Measurements from ENCODE around the gene RNF26.

The RNF26 gene

DNA sequence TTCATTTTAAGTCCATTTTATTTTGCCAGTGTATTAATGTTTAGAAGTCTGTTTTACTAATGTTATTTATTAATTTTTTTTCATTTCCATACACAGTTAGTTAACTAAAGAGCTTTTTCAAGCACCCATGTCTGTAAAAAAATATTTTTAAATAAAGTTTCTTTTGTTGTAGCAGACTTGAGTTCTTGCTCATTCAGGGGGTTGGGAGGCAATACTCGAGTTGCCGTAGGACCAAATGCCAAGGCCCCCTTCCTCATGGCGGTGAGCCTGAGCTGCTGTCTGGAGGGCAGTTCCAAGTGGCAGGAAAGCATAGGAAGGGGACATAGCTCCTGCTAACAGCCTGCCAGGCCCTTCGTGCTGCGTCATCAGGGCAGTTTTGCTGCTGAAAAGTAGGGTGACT lies 26.4 kb upstream of the RNF26 start:
- TF ChIP-seq, protein P1, sequence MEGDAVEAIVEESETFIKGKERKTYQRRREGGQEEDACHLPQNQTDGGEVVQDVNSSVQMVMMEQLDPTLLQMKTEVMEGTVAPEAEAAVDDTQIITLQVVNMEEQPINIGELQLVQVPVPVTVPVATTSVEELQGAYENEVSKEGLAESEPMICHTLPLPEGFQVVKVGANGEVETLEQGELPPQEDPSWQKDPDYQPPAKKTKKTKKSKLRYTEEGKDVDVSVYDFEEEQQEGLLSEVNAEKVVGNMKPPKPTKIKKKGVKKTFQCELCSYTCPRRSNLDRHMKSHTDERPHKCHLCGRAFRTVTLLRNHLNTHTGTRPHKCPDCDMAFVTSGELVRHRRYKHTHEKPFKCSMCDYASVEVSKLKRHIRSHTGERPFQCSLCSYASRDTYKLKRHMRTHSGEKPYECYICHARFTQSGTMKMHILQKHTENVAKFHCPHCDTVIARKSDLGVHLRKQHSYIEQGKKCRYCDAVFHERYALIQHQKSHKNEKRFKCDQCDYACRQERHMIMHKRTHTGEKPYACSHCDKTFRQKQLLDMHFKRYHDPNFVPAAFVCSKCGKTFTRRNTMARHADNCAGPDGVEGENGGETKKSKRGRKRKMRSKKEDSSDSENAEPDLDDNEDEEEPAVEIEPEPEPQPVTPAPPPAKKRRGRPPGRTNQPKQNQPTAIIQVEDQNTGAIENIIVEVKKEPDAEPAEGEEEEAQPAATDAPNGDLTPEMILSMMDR (conservative IDR thresholded peaks at IDR 0.05) = no peak
- TF ChIP-seq ZFX (IDR thresholded peaks at IDR 0.05) = no peak
- no peak overlapping the region for H3K27ac ChIP-seq

GRCh38 chr11:119309411-119309810 lies 24.9 kb upstream of the RNF26 start:
- no peak overlapping the region for H3K27ac ChIP-seq
- no peak for TF ChIP-seq ZFX (IDR thresholded peaks at IDR 0.05)
- TF ChIP-seq, protein P1 (conservative IDR thresholded peaks at IDR 0.05) = no peak

- TF ChIP-seq, protein P1 (conservative IDR thresholded peaks at IDR 0.05) = no peak
- TF ChIP-seq ZFX (IDR thresholded peaks at IDR 0.05) = no peak
- H3K27ac ChIP-seq = no peak overlapping the region
These were observed 24.2 kb upstream of the RNF26 start for GRCh38 chr11:119309953-119310681.

DNA sequence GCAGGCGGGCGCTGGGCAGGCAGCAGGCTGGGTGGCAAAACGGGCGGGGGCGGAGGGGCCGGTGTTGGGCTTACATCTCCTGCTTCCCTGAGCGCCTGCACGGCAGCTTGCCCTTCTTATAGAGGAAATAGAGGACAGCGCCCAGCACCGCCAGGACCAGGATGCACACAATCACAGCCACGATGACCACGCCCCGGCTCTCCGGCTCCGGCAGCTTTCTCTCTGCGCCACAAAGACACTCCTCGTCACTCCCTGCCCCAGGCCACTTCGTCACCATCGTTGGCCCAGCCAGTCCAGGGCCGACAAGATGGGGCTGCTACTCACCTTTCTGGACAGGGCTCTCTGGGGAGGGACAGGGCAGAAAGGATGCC lies 23.7 kb upstream of the RNF26 start:
- no peak overlapping the region for H3K27ac ChIP-seq

DNA sequence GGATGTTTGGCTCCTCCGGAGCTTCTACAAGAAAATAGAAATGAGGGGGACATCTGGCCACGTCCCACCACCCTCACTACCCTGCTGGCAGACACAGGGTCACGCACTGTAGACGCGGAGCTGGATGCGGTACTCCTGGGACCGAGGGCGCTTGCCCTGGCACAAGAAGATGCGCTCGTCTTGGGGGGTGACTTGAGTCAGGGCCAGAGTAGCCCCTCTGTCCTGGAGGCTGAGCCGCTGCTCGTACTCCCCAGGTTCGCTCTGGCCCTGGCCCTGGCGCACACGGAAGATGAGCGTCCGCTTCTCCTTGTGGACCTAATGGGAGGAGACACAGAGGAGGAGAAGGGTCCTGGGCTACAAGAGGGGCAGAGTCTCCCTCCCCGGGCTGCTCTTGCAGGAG lies 19.6 kb upstream of the RNF26 start:
- TF ChIP-seq, protein P1 (conservative IDR thresholded peaks at IDR 0.05) = no peak
- no peak for TF ChIP-seq ZFX (IDR thresholded peaks at IDR 0.05)
- H3K27ac ChIP-seq = no peak overlapping the region

More for the DNA sequence above, 23.7 kb upstream of the RNF26 start:
- TF ChIP-seq ZFX (IDR thresholded peaks at IDR 0.05) = no peak
- TF ChIP-seq, protein P1 (conservative IDR thresholded peaks at IDR 0.05) = no peak

- no peak for TF ChIP-seq ZFX (IDR thresholded peaks at IDR 0.05)
- TF ChIP-seq, protein P1 (conservative IDR thresholded peaks at IDR 0.05) = no peak
- no peak overlapping the region for H3K27ac ChIP-seq
These were observed 19.0 kb upstream of the RNF26 start for GRCh38 chr11:119315131-119316015.
